Hepatocyte (in vitro differentiated cells): ENCODE data around the gene ARFRP1. TPM values are rescaled to one million over a fixed set of nuclear protein-coding genes. Genes with fewer than 3 reads are reported as not detected.

ENCODE experiments used
- DNase-seq: peaks from one replicate; pipeline ENCODE4 v3.0.0-alpha.2; 2016; ENCODE audit warnings: low spot score
- H2AFZ ChIP-seq: fragments of 200-600 bp; sonication (generic); 2 replicates; pipeline ENCODE4 v1.6.0; 2016; ENCODE audit warnings: antibody characterized with exemption, mild to moderate bottlenecking
- H3K27ac ChIP-seq: fragments of 200-600 bp; sonication (generic); 2 replicates; pipeline ENCODE4 v1.5.1; 2016; ENCODE audit warnings: mild to moderate bottlenecking
- H3K27me3 ChIP-seq: fragments of 200-600 bp; sonication (generic); 2 replicates; pipeline ENCODE4 v1.6.1; 2016
- H3K36me3 ChIP-seq: fragments of 200-600 bp; sonication (generic); replicated peaks from 2 replicates; pipeline ENCODE4 v1.5.1; 2016; ENCODE audit warnings: low read depth; ENCODE audit not compliant: insufficient read depth
- H3K4me1 ChIP-seq: fragments of 200-600 bp; sonication (generic); 2 replicates; pipeline ENCODE4 v1.5.1; 2016; ENCODE audit warnings: mild to moderate bottlenecking, moderate library complexity; ENCODE audit not compliant: insufficient read depth
- H3K4me2 ChIP-seq: fragments of 200-600 bp; sonication (generic); 2 replicates; pipeline ENCODE4 v1.6.0; 2016
- H3K4me3 ChIP-seq: fragments of 200-600 bp; sonication (generic); 2 replicates; pipeline ENCODE4 v1.5.1; 2016; ENCODE audit warnings: mild to moderate bottlenecking
- H3K79me2 ChIP-seq: fragments of 200-600 bp; sonication (generic); 2 replicates; pipeline ENCODE4 v1.6.0; 2017; ENCODE audit warnings: mild to moderate bottlenecking
- H3K9me2 ChIP-seq: fragments of 200-600 bp; sonication (generic); replicated peaks from 2 replicates; pipeline ENCODE4 v1.6.0; 2017; ENCODE audit warnings: mild to moderate bottlenecking; ENCODE audit not compliant: insufficient read depth
- H3K9me3 ChIP-seq: fragments of 200-600 bp; sonication (generic); 2 replicates; pipeline ENCODE4 v1.5.1; 2016; ENCODE audit warnings: low read depth, mild to moderate bottlenecking
- H4K20me1 ChIP-seq: fragments of 200-600 bp; sonication (generic); 2 replicates; pipeline ENCODE4 v1.6.0; 2016; ENCODE audit warnings: mild to moderate bottlenecking; ENCODE audit not compliant: insufficient read depth, poor library complexity, severe bottlenecking
- EZH2 ChIP-seq: fragments of 200-600 bp; sonication (generic); IDR thresholded peaks from 2 replicates; pipeline ENCODE4 v1.6.1; 2016; ENCODE audit warnings: antibody characterized with exemption, mild to moderate bottlenecking, borderline replicate concordance
- EZH2phosphoT487 ChIP-seq: fragments of 200-600 bp; sonication (generic); IDR thresholded peaks from one replicate; pipeline ENCODE4 v1.6.1; 2018; ENCODE audit warnings: antibody characterized with exemption, mild to moderate bottlenecking, low read depth, moderate library complexity; ENCODE audit not compliant: unreplicated experiment, severe bottlenecking
- WGBS: methylation state at CpG from one replicate; pipeline ENCODE4 v1.1.6; 2016; ENCODE audit warnings: low lambda C conversion rate; ENCODE audit errors: missing lambda C conversion rate; 5-methylcytosine and 5-hydroxymethylcytosine counted together
- polyA plus RNA-seq: library from polyadenylated mRNA; unstranded; fragments of >200 nt; fragmentation: Nextera tagmentation; extraction: Ambion mirVana; gene quantifications from 2 replicates; pipeline ENCODE4 v1.2.1, GENCODE V29; 2016
- total RNA-seq: library from RNA; depleted of rRNA; stranded (reverse); fragments of >200 nt; gene quantifications from 2 replicates; pipeline ENCODE4 v1.2.3, GENCODE V29; 2014
- TF ChIP-seq, protein P1 (sequence below): fragments of 200-600 bp; sonication (generic); IDR thresholded peaks from 2 replicates; pipeline ENCODE4 v1.5.1; 2016; ENCODE audit warnings: antibody characterized with exemption, mild to moderate bottlenecking; ENCODE audit not compliant: poor library complexity

Gene ARFRP1
- total and polyA plus RNA-seq, 2 experiments from 2014 or later: 31.5 to 38.0 TPM

DNA sequence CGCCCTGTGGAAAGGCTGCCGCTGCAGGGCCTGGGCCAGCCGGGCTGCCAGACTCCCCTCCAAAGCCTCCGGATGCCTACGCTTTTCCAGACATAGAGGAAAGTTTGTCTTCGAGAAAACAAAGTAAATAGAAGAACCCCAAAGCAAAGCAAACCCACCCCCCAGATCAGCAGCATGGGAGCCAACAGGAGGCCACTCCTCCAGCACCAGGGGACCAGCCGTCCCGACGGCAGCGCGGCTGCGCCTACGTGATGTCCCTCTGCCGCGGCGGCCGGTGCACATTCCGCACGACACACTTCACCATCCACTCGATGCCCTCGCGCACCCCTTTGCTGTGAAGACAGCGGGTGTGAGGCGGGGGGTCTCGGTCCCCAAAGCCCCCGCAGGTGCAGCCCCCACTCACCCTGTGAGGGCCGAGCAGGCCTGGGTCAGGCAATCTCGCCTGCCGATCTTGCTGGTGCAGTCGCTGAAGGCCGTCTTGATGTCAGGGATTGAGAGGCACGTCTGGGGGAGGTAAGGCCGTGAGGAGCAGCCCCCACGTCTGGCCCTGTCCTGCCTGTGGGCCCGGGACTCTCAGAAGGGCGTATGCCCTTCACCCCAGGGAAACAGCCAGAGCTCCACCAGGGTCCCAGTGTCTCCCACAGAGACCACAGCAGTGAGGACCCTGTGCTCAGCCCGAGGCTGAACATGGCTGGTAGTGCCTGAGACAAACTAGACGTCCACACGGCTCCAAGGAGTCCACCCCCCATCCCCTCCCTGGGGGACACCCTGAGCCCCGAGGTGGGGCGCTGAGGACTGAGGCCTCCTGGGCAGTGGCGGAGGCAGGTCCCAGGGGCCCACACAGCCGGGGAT is 7.4 kb downstream of the ARFRP1 start:
- no peaks in the 10 kb centered on the region for H3K27me3 ChIP-seq
- DNase-seq: no peak
- H3K4me2 ChIP-seq: no peak overlapping the region
- no peaks in the 10 kb centered on the region for H3K9me2 ChIP-seq
- no peaks in the 10 kb centered on the region for H3K36me3 ChIP-seq
- TF ChIP-seq, protein P1, sequence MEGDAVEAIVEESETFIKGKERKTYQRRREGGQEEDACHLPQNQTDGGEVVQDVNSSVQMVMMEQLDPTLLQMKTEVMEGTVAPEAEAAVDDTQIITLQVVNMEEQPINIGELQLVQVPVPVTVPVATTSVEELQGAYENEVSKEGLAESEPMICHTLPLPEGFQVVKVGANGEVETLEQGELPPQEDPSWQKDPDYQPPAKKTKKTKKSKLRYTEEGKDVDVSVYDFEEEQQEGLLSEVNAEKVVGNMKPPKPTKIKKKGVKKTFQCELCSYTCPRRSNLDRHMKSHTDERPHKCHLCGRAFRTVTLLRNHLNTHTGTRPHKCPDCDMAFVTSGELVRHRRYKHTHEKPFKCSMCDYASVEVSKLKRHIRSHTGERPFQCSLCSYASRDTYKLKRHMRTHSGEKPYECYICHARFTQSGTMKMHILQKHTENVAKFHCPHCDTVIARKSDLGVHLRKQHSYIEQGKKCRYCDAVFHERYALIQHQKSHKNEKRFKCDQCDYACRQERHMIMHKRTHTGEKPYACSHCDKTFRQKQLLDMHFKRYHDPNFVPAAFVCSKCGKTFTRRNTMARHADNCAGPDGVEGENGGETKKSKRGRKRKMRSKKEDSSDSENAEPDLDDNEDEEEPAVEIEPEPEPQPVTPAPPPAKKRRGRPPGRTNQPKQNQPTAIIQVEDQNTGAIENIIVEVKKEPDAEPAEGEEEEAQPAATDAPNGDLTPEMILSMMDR: no peak
- no peak for TF ChIP-seq EZH2phosphoT487
- TF ChIP-seq EZH2: no peak
- H3K9me3 ChIP-seq: no peaks in the 10 kb centered on the region
- 95% methylated on average over 38 of the region's 43 CpGs for WGBS
- peaks cover 2% of the 10 kb centered on the region for H3K79me2 ChIP-seq
- H4K20me1 ChIP-seq: no peaks in the 10 kb centered on the region
- no peak overlapping the region for H3K4me3 ChIP-seq
- H3K27ac ChIP-seq: no peak overlapping the region
- peaks cover 10% of the 10 kb centered on the region for H3K4me1 ChIP-seq
- no peak overlapping the region for H2AFZ ChIP-seq

DNA sequence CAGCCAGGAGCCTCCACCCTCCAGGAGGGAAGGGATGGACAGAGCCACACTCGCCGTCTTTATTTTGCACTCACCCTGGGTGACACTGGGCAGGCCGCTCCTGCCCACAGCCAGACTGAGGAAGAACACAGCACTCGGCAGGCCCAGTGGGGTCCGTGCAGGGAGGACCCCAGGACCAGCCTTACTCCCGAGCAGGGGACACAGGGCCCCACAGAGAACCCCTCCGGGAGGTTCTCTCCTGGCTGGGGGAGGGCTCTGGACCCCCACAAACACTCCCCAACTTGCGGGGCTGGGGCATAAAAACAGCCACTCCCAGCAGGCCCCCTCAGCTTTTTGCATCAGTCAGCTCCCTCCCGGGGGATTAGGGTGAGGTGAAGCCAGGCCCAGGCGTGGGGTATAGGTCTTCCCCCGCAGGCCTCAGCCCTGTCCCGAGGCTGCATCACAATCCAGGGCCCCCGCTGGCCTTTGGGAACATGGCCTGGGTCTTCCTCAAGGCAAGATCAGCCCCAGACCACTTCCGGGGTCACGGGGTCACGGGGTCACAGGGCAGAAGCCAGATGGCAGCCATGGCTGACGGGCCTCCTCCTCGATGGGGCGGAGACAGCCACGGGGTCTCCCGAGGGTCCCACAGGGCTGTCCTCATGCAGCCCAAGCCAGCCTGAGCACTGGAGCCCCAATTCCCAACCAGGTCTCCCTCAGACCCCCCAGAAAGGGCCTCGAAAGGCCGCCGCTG is 8.1 kb downstream of the ARFRP1 start:
- no peak overlapping the region for H3K27ac ChIP-seq
- no peak overlapping the region for H3K4me2 ChIP-seq
- H3K9me2 ChIP-seq: no peaks in the 10 kb centered on the region
- peaks cover 10% of the 10 kb centered on the region for H3K4me1 ChIP-seq
- no peak for TF ChIP-seq EZH2
- TF ChIP-seq, protein P1: no peak
- TF ChIP-seq EZH2phosphoT487: no peak
- no peak overlapping the region for H2AFZ ChIP-seq
- no peak overlapping the region for H3K4me3 ChIP-seq
- no peaks in the 10 kb centered on the region for H3K27me3 ChIP-seq
- 89% methylated on average over 24 of the region's 24 CpGs for WGBS
- H4K20me1 ChIP-seq: no peaks in the 10 kb centered on the region
- H3K79me2 ChIP-seq: no peaks in the 10 kb centered on the region
- H3K9me3 ChIP-seq: no peaks in the 10 kb centered on the region
- H3K36me3 ChIP-seq: no peaks in the 10 kb centered on the region
- DNase-seq: no peak

DNA sequence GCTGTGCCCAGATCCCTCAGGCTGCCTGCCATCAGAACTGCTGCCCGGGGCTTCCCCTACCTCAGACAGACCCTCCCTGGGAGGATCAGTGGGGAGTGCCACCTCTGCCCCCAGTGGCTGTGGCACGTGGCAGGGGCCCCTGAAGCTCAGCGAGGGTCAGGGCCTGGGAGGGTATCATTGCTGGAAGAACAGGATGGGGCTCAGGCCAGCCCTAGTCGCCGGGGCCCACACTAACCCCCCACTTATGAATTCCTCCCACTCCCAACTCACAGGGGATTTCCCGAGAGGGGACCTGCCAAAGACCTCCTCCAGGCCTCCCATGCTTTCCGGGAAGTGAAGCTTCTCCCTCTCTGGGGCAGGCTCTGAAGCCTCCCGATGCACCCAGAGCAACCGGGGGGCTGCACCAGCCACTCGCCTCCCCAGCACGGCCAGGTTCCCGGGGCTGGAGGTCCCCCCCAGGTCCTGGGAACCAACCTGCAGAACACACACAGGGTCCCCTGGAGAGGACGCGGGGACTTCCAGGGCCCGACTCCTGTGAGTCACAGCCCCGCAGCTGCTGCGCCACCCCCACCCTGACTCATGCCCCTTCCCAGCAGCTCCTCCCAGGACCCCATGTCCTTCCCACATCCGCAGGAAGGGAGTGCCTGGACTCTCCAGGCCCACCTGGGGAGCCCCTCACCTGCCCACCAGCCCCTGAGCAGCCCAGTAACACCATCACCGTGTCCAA is 8.9 kb downstream of the ARFRP1 start:
- no peaks in the 10 kb centered on the region for H3K79me2 ChIP-seq
- no peaks in the 10 kb centered on the region for H3K36me3 ChIP-seq
- H3K9me2 ChIP-seq: no peaks in the 10 kb centered on the region
- no peaks in the 10 kb centered on the region for H4K20me1 ChIP-seq
- 76% methylated on average over 15 of the region's 19 CpGs for WGBS
- no peaks in the 10 kb centered on the region for H3K9me3 ChIP-seq
- H3K4me3 ChIP-seq: no peak overlapping the region
- no peak overlapping the region for H3K27ac ChIP-seq
- TF ChIP-seq, protein P1: no peak
- no peak overlapping the region for H3K4me2 ChIP-seq
- H2AFZ ChIP-seq: no peak overlapping the region
- H3K4me1 ChIP-seq: peaks cover 10% of the 10 kb centered on the region
- no peaks in the 10 kb centered on the region for H3K27me3 ChIP-seq
- peak; percentile 56 for DNase-seq
